GM12878 (cell line): ENCODE results near the gene TNRC6C. TPM values are rescaled to one million over a fixed set of nuclear protein-coding genes. Genes with fewer than 3 reads are reported as not detected.

Source experiments
- ATAC-seq: fragments of 200-7000 bp; cut with Tn5 transposase; 3 replicates; pipeline ENCODE4 v1.9.1; 2020; ENCODE audit warnings: mild to moderate bottlenecking, moderate library complexity
- BruUV-seq: library from RNA; stranded (reverse); fragments of 400-500 nt; replicated peaks from 2 replicates; lab custom pipeline; 2021; lab: Mats Ljungman, UMichigan
- CTCF ChIA-PET: fragments of 300-600 bp; sonication (Branson Sonifier 250); formaldehyde crosslinking; extraction: SDS; loops from one replicate; lab custom pipeline; 2021; ENCODE audit warnings: inconsistent platforms; lab: Yijun Ruan, JAX
- POLR2A ChIA-PET: fragments of 350-600 bp; formaldehyde crosslinking; extraction: SDS; loops from one replicate; lab custom pipeline; 2021; ENCODE audit warnings: inconsistent platforms; lab: Charles Lee
- RAD21 ChIA-PET: fragments of 300-600 bp; sonication (Branson Sonifier 250); formaldehyde crosslinking; loops from one replicate; lab custom pipeline; 2023; ENCODE audit warnings: antibody characterized with exemption; ENCODE audit not compliant: unreplicated experiment; lab: Charles Lee
- SMC1A ChIA-PET: fragments of 300-600 bp; sonication (Branson Sonifier 250); formaldehyde crosslinking; loops from one replicate; lab custom pipeline; 2023; ENCODE audit not compliant: unreplicated experiment, uncharacterized antibody; lab: Charles Lee
- DNase-seq: peaks from one replicate; pipeline ENCODE4 v3.0.0-alpha.2; 2011; ENCODE audit warnings: low read depth, low spot score
- FAIRE-seq: peaks from 3 replicates; lab custom pipeline; 2011; peaks lifted over from hg19 to GRCh38; lab: Jason Lieb, UNC
- H2AFZ ChIP-seq: 2 replicates; pipeline ENCODE4 v1.6.0; 2011; ENCODE audit warnings: low read depth, low read length, control low read depth; ENCODE audit not compliant: control insufficient read depth
- H3K27ac ChIP-seq: 2 replicates; pipeline ENCODE4 v1.5.1; 2011; ENCODE audit warnings: control low read depth; ENCODE audit not compliant: control insufficient read depth, insufficient read depth
- H3K27me3 ChIP-seq, 2 experiments: replicated peaks in 1 of 2; 2 replicates each; pipeline versions ENCODE4 v1.6.0 to v1.6.1; 2011; ENCODE audit warnings: low read length in 1 of 2; ENCODE audit not compliant: control insufficient read depth in 2 of 2, insufficient read depth in 2 of 2
- H3K36me3 ChIP-seq, 2 experiments: 2 replicates each; pipeline ENCODE4 v1.5.1; 2011; ENCODE audit warnings: low read length in 1 of 2; ENCODE audit not compliant: control insufficient read depth in 2 of 2, insufficient read depth in 2 of 2
- H3K4me1 ChIP-seq: 2 replicates; pipeline ENCODE4 v1.6.1; 2011; ENCODE audit warnings: mild to moderate bottlenecking, low read length, moderate library complexity, mixed read lengths; ENCODE audit not compliant: control insufficient read depth, insufficient read depth
- H3K4me2 ChIP-seq: 2 replicates; pipeline ENCODE4 v1.6.0; 2011; ENCODE audit warnings: control low read depth; ENCODE audit not compliant: control insufficient read depth, insufficient read depth
- H3K4me3 ChIP-seq: fragments of 200-600 bp; sonication (generic); 2 replicates; pipeline ENCODE4 v1.5.1; 2016
- H3K79me2 ChIP-seq: 2 replicates; pipeline ENCODE4 v1.6.0; 2011; ENCODE audit warnings: low read length; ENCODE audit not compliant: control insufficient read depth, insufficient read depth
- H3K9ac ChIP-seq: 2 replicates; pipeline ENCODE4 v1.8.0; 2011; ENCODE audit warnings: low read length, control low read depth, mixed read lengths; ENCODE audit not compliant: control insufficient read depth, insufficient read depth
- H3K9me3 ChIP-seq: replicated peaks from 3 replicates; pipeline ENCODE4 v1.5.1; 2011; ENCODE audit warnings: mild to moderate bottlenecking, low read length; ENCODE audit not compliant: control insufficient read depth, insufficient read depth
- H4K20me1 ChIP-seq: 2 replicates; pipeline ENCODE4 v1.6.0; 2011; ENCODE audit not compliant: control insufficient read depth, insufficient read depth
- CHD4 ChIP-seq: fragments of 200-600 bp; sonication (generic); IDR thresholded peaks from 2 replicates; pipeline ENCODE4 v1.6.1; 2016; ENCODE audit warnings: mild to moderate bottlenecking
- FOXM1 ChIP-seq: IDR thresholded peaks from 2 replicates; pipeline ENCODE4 v1.6.1; 2012; ENCODE audit warnings: low read depth, mild to moderate bottlenecking, inconsistent platforms, low read length, moderate library complexity
- PBX3 ChIP-seq: IDR thresholded peaks from 2 replicates; pipeline ENCODE4 v1.6.1; 2011; ENCODE audit warnings: mild to moderate bottlenecking, low read depth, low read length, moderate library complexity; ENCODE audit not compliant: insufficient replicate concordance
- POLR2AphosphoS5 ChIP-seq: IDR thresholded peaks from 2 replicates; pipeline ENCODE4 v1.6.1; 2011; ENCODE audit warnings: mild to moderate bottlenecking, low read length, inconsistent platforms
- RB1 ChIP-seq: fragments of 450-650 bp; formaldehyde crosslinking; IDR thresholded peaks from 2 replicates; pipeline ENCODE4 v1.6.1; 2017; ENCODE audit warnings: mild to moderate bottlenecking, borderline replicate concordance
- WRNIP1 ChIP-seq: IDR thresholded peaks from 2 replicates; pipeline ENCODE4 v1.6.1; 2011; ENCODE audit warnings: low read depth, low read length, improper control_type of control experiment, borderline replicate concordance
- YY1 ChIP-seq: IDR thresholded peaks from 2 replicates; pipeline ENCODE4 v1.6.1; 2011; ENCODE audit warnings: low read depth, mild to moderate bottlenecking, low read length
- WGBS: methylation state at CpG from one replicate; pipeline ENCODE4 v1.1.6; 2016; ENCODE audit warnings: low lambda C conversion rate; ENCODE audit not compliant: insufficient replicate concordance, insufficient coverage; ENCODE audit errors: missing lambda C conversion rate; 5-methylcytosine and 5-hydroxymethylcytosine counted together
- in situ Hi-C: fragments of 300-500 bp; cut with MboI; formaldehyde crosslinking; loops from 9 replicates; pipeline ENCODE4 v1.14.3; 2018; ENCODE audit warnings: mixed read lengths
- intact Hi-C: fragments of 100-400 bp; cut with micrococcal nuclease; formaldehyde crosslinking; loops from one replicate; pipeline ENCODE4 v1.14.2; 2022; ENCODE audit not compliant: unreplicated experiment
- polyA plus RNA-seq, 11 experiments: library from polyadenylated mRNA; depleted of rRNA in 4 of 11; unstranded in 6 of 11; stranded (reverse) in 5 of 11; fragments of >200 nt; fragmentation: Nextera tagmentation in 4 of 11; fragmentation: Illumina TruSeq in 1 of 11; extraction: Ambion mirVana in 4 of 11; extraction: Trizol in 1 of 11; gene quantifications; 1 replicate in 1 of 11; 2 replicates in 10 of 11; pipeline versions ENCODE4 v1.2.1 to v1.2.3, GENCODE V29; 2011 to 2016; ENCODE audit warnings: inconsistent platforms in 2 of 11, missing spikeins in 2 of 11, low read depth in 1 of 11
- total RNA-seq, 4 experiments: library from RNA; depleted of rRNA in 3 of 4; stranded (reverse); fragments of >200 nt in 3 of 4; fragmentation: Illumina TruSeq in 1 of 4; extraction: Trizol in 1 of 4; gene quantifications; 2 replicates each; pipeline versions ENCODE4 v1.2.1 to v1.2.3, GENCODE V29; 2013 to 2021

Gene TNRC6C
- total and polyA plus RNA-seq, 10 of the 15 experiments (the other 5 are each of a cell fraction or from before 2014, with no cell fraction given): 0.40 to 6.1 (median 0.96) TPM

GRCh38 chr17:78057113-78057740 is 98.7 kb downstream of the TNRC6C start (continued):
- TF ChIP-seq WRNIP1 (no peak), POLR2AphosphoS5 (no peak)
- TF ChIP-seq, all 136 proteins: peak for 0

DNA sequence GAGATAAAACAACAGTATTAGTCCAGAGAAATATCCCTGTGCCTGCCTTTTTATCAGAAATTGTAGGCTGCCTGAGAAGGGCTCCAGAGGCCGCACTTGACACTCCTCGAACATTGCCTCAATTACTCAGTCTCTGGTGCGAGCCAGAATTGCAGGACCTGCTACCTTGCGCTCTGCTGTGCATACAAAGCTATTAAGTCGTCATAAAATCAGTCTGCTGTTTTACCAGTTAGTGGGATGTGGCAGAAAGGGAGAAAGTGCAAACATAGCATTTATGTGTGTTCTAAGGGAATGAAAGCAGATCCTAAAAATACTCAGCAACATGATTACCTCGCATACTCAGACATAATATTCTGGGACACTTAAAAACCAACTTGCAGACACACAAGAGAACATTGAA is 99.5 kb downstream of the TNRC6C start:
- Histone ChIP-seq H3K4me1 (no peaks in the 10 kb centered on the region), H3K79me2 (no peaks in the 10 kb centered on the region), H3K36me3 (no peaks in the 10 kb centered on the region), H4K20me1 (no peaks in the 10 kb centered on the region), H2AFZ (no peak overlapping the region), H3K4me2 (no peak overlapping the region), H3K9ac (no peak overlapping the region), H3K4me3 (no peak overlapping the region), H3K9me3 (no peaks in the 10 kb centered on the region), H3K27ac (no peak overlapping the region), H3K27me3 (no peaks in the 10 kb centered on the region)
- ATAC-seq: no peak
- no peak for TF ChIP-seq PBX3
- TF ChIP-seq RB1: no peak
- no peak for TF ChIP-seq CHD4
- no peak for TF ChIP-seq FOXM1
- no peak for TF ChIP-seq YY1
- no peak for DNase-seq
- RAD21 ChIA-PET: interaction anchor here (1.3 kb wide), 1 partner anchor 44 kb away, joined by 3 read pairs; no protein-coding TSS in a partner anchor
- WGBS: 45% methylated on average over 6 of the region's 6 CpGs
- BruUV-seq: no TSS peak
- CTCF ChIA-PET: interaction anchor here (1.1 to 3.9 kb wide), 4 partner anchors 12 to 38 kb away, joined by 3 to 14 read pairs (median 4); no protein-coding TSS in a partner anchor
- SMC1A ChIA-PET: no interaction called here
- no peak for FAIRE-seq
- intact Hi-C loops (no loop called here), in situ Hi-C loops (no loop called here)
- POLR2A ChIA-PET: no interaction called here
